IPS-20b (cell line): Measurements from ENCODE around the gene PTTG1IP2.

Experiments used
- H3K27ac ChIP-seq: one replicate; pipeline ENCODE4 v1.5.1; 2013; ENCODE audit warnings: low read length
- H3K27me3 ChIP-seq: 2 replicates; pipeline ENCODE4 v1.6.1; 2013; ENCODE audit warnings: mild to moderate bottlenecking, low read length, inconsistent platforms; ENCODE audit not compliant: insufficient read depth
- H3K36me3 ChIP-seq: 2 replicates; pipeline ENCODE4 v1.6.1; 2013; ENCODE audit warnings: low read depth, mild to moderate bottlenecking, inconsistent platforms, low read length, moderate library complexity; ENCODE audit not compliant: insufficient read depth
- H3K4me1 ChIP-seq: 2 replicates; pipeline ENCODE4 v1.6.1; 2013; ENCODE audit warnings: mild to moderate bottlenecking, control low read depth, inconsistent platforms, low read length, moderate library complexity; ENCODE audit not compliant: insufficient read depth
- H3K4me3 ChIP-seq: 2 replicates; pipeline ENCODE4 v1.5.1; 2013; ENCODE audit warnings: mild to moderate bottlenecking, low read length, inconsistent platforms
- H3K9ac ChIP-seq: 2 replicates; pipeline ENCODE4 v1.6.1; 2013; ENCODE audit warnings: low read depth, mild to moderate bottlenecking, inconsistent platforms, low read length, moderate library complexity
- H3K9me3 ChIP-seq: 2 replicates; pipeline ENCODE4 v1.6.1; 2013; ENCODE audit warnings: mild to moderate bottlenecking, low read depth, low read length, inconsistent platforms; ENCODE audit not compliant: insufficient read depth

The PTTG1IP2 gene

DNA sequence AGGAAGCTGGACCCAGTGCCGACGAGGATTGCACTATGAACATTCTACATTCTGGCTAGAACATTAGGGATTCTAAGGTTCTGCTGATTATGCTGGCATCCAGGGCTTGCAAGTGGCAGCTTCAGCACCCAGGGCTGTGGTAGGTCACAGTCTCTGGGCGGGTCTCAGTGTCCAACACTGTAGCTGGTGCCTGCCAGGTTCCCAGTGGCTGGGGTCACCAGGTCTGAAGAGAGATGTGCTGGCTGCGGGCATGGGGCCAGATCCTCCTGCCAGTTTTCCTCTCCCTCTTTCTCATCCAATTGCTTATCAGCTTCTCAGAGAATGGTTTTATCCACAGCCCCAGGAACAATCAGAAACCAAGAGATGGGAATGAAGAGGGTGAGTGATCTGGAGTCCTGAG is at the start of gene PTTG1IP2:
PTTG1IP2 (plus strand) TSS at position 86 of the 400 bp plus-strand sequence; CDS start at position 234, 148 bp downstream.
- H3K27ac ChIP-seq, result no peak within 1 kb of the TSS
- H3K36me3 ChIP-seq, result no peaks in the 10 kb centered on the region
- peaks cover 4% of the 10 kb centered on the region; the same call in 1 of the 2 replicates for H3K9me3 ChIP-seq
- H3K9ac ChIP-seq, result no peak within 1 kb of the TSS
- H3K4me1 ChIP-seq, result no peaks in the 10 kb centered on the region
- no peaks in the 10 kb centered on the region for H3K27me3 ChIP-seq
- no peak within 1 kb of the TSS for H3K4me3 ChIP-seq

DNA sequence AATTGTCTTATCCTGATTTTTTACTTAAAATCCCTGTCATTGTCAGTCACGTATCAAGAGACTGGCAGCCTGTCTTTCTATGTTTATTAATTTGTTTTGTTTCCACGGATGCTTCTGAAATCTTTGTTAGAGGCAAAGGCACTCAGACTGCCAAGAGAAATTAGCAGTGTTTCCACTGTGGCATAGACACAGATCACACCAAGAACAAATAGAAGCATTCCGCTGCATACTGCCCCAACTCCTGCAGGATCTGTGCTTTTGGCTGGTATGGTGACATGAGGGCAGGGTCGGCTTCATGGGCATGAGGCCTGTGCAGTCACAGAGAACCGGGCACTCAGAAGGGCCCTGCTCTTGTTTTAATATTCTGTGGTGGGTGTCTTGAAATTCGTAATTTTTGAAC is 47.8 kb upstream of the PTTG1IP2 start:
- no peak overlapping the region for H3K9ac ChIP-seq
- H3K9me3 ChIP-seq, result no peaks in the 10 kb centered on the region
- no peaks in the 10 kb centered on the region for H3K36me3 ChIP-seq
- H3K27me3 ChIP-seq, result no peaks in the 10 kb centered on the region
- H3K4me1 ChIP-seq, result no peaks in the 10 kb centered on the region
- H3K4me3 ChIP-seq, result no peak overlapping the region
- no peak overlapping the region for H3K27ac ChIP-seq

GRCh38 chr7:90424720-90425119 is 44.7 kb upstream of the PTTG1IP2 start:
- no peak overlapping the region for H3K4me3 ChIP-seq
- no peaks in the 10 kb centered on the region for H3K36me3 ChIP-seq
- H3K9ac ChIP-seq, result no peak overlapping the region
- no peaks in the 10 kb centered on the region for H3K4me1 ChIP-seq
- no peak overlapping the region for H3K27ac ChIP-seq
- no peaks in the 10 kb centered on the region for H3K9me3 ChIP-seq
- H3K27me3 ChIP-seq, result no peaks in the 10 kb centered on the region

GRCh38 chr7:90425376-90425775 is 44.1 kb upstream of the PTTG1IP2 start:
- no peak overlapping the region for H3K4me3 ChIP-seq
- no peak overlapping the region for H3K27ac ChIP-seq
- no peaks in the 10 kb centered on the region for H3K36me3 ChIP-seq
- no peaks in the 10 kb centered on the region for H3K27me3 ChIP-seq
- H3K9me3 ChIP-seq, result no peaks in the 10 kb centered on the region
- no peak overlapping the region for H3K9ac ChIP-seq
- H3K4me1 ChIP-seq, result no peaks in the 10 kb centered on the region

DNA sequence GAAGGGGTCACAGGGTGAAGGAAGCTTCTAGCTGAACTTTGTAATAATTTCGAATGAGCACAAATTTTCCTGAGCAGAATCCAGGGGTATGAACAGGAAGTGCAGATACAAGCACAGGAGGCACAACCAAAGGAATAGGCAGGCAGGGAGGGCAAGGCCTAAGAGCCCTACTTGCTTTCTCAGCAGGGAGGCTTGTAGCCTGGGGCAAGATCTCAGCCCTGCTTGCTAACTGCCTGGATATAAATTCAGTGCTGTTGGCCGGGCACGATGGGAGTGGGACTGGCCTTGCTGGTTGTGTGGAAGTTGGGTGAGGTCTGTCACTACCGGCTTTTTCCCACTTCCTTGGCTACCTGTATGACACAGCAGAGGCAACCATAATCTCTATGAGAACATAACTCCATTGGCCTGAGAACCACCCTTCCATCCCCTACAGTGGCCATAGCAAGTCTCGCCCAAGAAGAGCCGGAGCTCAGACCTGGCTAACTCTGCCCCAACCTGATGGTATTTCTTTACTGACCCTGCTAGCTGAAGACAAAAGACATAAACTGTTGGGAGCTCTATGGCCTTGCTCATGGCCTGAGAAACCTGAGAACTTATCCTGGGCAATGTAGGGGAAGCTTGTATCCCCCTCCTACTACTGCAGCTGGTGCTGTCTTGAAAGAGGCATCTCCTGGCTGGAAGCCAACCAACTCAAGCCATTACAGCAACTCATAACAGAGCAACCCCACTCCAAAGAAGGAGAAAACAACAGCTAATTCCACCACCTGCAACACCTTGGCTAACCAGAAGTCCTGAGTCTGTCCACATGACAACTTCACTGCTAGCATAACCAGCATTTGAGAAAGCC is 38.6 kb upstream of the PTTG1IP2 start:
- Histone ChIP-seq H3K9me3 (peaks cover 9% of the 10 kb centered on the region; the same call in 1 of the 2 replicates), H3K9ac (no peak overlapping the region), H3K4me1 (no peaks in the 10 kb centered on the region), H3K27me3 (no peaks in the 10 kb centered on the region), H3K27ac (no peak overlapping the region), H3K4me3 (no peak overlapping the region), H3K36me3 (no peaks in the 10 kb centered on the region)

DNA sequence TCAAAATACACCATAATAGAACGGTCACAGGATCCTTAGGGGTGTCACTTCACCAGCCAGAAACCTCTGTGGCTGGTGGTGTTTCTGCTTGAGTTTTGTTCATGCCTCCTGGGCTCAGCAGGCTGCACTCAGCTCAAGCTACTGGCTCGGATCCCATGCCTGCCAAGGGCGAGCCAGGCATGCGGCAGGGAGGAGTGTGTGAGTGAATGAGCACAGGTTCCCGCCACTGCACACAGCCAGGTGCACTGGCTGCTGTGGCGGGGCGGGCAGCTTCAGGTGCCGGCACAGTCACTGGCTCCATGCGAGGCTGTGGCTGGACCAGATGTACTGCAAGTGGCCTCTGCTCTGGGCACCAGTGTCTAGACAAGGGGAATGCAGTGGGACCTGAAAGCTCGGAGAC is 36.7 kb upstream of the PTTG1IP2 start:
- H3K4me3 ChIP-seq, result no peak overlapping the region
- no peaks in the 10 kb centered on the region for H3K27me3 ChIP-seq
- H3K9me3 ChIP-seq, result peaks cover 9% of the 10 kb centered on the region; the same call in 1 of the 2 replicates
- no peak overlapping the region for H3K27ac ChIP-seq
- H3K36me3 ChIP-seq, result no peaks in the 10 kb centered on the region
- no peaks in the 10 kb centered on the region for H3K4me1 ChIP-seq
- no peak overlapping the region for H3K9ac ChIP-seq

DNA sequence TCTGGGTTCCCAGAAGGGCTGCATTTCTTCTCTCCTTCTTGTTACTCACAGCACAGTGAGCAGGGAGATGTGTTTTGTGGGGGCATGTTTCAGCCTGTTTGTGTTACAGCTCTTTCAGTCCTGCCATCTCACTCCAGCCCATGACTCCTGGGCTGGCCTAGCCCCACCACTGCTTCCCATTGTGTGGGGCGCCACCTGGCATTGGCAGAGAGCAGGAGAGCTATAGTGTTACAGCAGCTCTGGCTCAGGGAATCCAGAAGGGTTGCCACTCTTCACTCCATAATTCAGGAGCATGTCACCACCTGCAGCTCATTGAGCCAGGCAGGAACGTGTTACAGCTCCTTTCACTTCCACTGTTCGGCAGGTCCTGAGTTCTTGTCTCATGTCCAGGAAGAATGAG is 36.2 kb upstream of the PTTG1IP2 start:
- Histone ChIP-seq H3K27me3 (no peaks in the 10 kb centered on the region), H3K27ac (no peak overlapping the region), H3K36me3 (no peaks in the 10 kb centered on the region), H3K4me1 (no peaks in the 10 kb centered on the region), H3K9me3 (peaks cover 9% of the 10 kb centered on the region; the same call in 1 of the 2 replicates), H3K4me3 (no peak overlapping the region), H3K9ac (no peak overlapping the region)

- Histone ChIP-seq H3K36me3 (no peaks in the 10 kb centered on the region), H3K9me3 (no peaks in the 10 kb centered on the region), H3K9ac (no peak overlapping the region), H3K27ac (no peak overlapping the region), H3K4me1 (no peaks in the 10 kb centered on the region), H3K27me3 (no peaks in the 10 kb centered on the region), H3K4me3 (no peak overlapping the region)
Measured at GRCh38 chr7:90445633-90446032, 23.8 kb upstream of the PTTG1IP2 start.

- no peaks in the 10 kb centered on the region for H3K36me3 ChIP-seq
- no peaks in the 10 kb centered on the region for H3K27me3 ChIP-seq
- H3K9me3 ChIP-seq, result no peaks in the 10 kb centered on the region
- H3K9ac ChIP-seq, result no peak overlapping the region
- no peaks in the 10 kb centered on the region for H3K4me1 ChIP-seq
- H3K27ac ChIP-seq, result no peak overlapping the region
- H3K4me3 ChIP-seq, result no peak overlapping the region
Measured at GRCh38 chr7:90446137-90446899, 23.1 kb upstream of the PTTG1IP2 start.

DNA sequence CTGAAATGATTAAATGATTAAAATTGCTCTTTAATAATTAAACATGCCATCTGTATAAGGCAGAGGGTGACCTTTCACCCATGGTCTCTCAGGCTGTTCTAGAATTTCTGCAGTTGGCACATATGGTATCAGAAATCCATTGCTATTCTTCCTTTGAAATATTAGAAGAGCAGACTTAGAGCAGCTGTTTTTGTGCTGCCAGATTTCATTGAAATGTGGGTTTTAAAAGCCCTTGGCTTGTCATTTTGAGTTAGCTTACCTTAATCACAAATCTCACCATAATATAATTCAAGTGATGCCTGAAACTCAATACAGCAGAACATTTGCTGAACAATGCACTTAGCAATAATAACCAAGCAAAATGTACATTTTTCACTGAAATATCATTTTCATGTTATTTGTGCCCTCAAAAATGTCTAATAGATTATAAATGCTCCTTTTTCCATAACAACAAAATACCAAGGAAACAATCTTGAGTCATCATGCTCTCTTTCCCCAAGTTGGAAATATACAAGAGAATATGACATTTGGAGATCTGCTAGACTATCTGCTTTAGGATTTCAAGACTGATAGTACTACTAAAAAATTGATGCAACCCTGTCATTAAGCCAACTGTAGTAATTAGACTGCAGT is 16.1 kb upstream of the PTTG1IP2 start:
- Histone ChIP-seq H3K36me3 (no peaks in the 10 kb centered on the region), H3K9ac (no peak overlapping the region), H3K4me1 (peaks cover 5% of the 10 kb centered on the region; the same call in 1 of the 2 replicates), H3K27me3 (peaks cover 6% of the 10 kb centered on the region; the same call in 1 of the 2 replicates), H3K4me3 (no peak overlapping the region), H3K27ac (no peak overlapping the region), H3K9me3 (no peaks in the 10 kb centered on the region)

- H3K9ac ChIP-seq, result no peak overlapping the region
Measured at GRCh38 chr7:90453931-90454330, 15.5 kb upstream of the PTTG1IP2 start.

More at GRCh38 chr7:90453931-90454330, 15.5 kb upstream of the PTTG1IP2 start:
- Histone ChIP-seq H3K27me3 (peaks cover 6% of the 10 kb centered on the region; the same call in 1 of the 2 replicates), H3K27ac (no peak overlapping the region), H3K9me3 (no peaks in the 10 kb centered on the region), H3K4me3 (no peak overlapping the region), H3K36me3 (no peaks in the 10 kb centered on the region), H3K4me1 (peaks cover 5% of the 10 kb centered on the region; the same call in 1 of the 2 replicates)
